RWPE2 (cell line): ENCODE results near the gene OTOG.

Experiments used
- ATAC-seq: fragments of 200-7000 bp; cut with Tn5 transposase; 3 replicates; pipeline ENCODE4 v1.9.1; 2021; ENCODE audit warnings: low read depth
- DNase-seq: peaks from one replicate; pipeline ENCODE4 v3.0.0-alpha.2; 2020; ENCODE audit warnings: low spot score
- H3K27ac ChIP-seq: fragments of 450-650 bp; 2 replicates; pipeline ENCODE4 v1.5.1; 2017; ENCODE audit warnings: mild to moderate bottlenecking; ENCODE audit not compliant: poor library complexity, severe bottlenecking
- H3K27me3 ChIP-seq: fragments of 250-450 bp; sonication (Bioruptor Pico); 2 replicates; pipeline ENCODE4 v1.5.1; 2021; ENCODE audit warnings: mild to moderate bottlenecking, moderate library complexity; ENCODE audit not compliant: insufficient read depth, poor library complexity, severe bottlenecking
- H3K36me3 ChIP-seq: fragments of 250-450 bp; sonication (Bioruptor Pico); 2 replicates; pipeline ENCODE4 v1.5.1; 2020; ENCODE audit warnings: low read depth, mild to moderate bottlenecking, moderate library complexity
- H3K4me1 ChIP-seq: fragments of 250-450 bp; sonication (Bioruptor Pico); 2 replicates; pipeline ENCODE4 v1.5.1; 2021; ENCODE audit warnings: mild to moderate bottlenecking, moderate library complexity; ENCODE audit not compliant: insufficient read depth, poor library complexity, severe bottlenecking
- H3K4me3 ChIP-seq: fragments of 250-450 bp; sonication (Bioruptor Pico); 2 replicates; pipeline ENCODE4 v1.5.1; 2021; ENCODE audit warnings: mild to moderate bottlenecking, moderate library complexity; ENCODE audit not compliant: severe bottlenecking
- H3K9me3 ChIP-seq: fragments of 250-450 bp; sonication (Bioruptor Pico); 2 replicates; pipeline ENCODE4 v1.5.1; 2021; ENCODE audit warnings: mild to moderate bottlenecking, moderate library complexity; ENCODE audit not compliant: severe bottlenecking
- TF ChIP-seq, protein P1 (sequence below): fragments of 450-650 bp; IDR thresholded peaks from one replicate; pipeline ENCODE4 v1.5.1; 2017; ENCODE audit warnings: mild to moderate bottlenecking, moderate library complexity; ENCODE audit not compliant: poor library complexity, severe bottlenecking

The OTOG gene

DNA sequence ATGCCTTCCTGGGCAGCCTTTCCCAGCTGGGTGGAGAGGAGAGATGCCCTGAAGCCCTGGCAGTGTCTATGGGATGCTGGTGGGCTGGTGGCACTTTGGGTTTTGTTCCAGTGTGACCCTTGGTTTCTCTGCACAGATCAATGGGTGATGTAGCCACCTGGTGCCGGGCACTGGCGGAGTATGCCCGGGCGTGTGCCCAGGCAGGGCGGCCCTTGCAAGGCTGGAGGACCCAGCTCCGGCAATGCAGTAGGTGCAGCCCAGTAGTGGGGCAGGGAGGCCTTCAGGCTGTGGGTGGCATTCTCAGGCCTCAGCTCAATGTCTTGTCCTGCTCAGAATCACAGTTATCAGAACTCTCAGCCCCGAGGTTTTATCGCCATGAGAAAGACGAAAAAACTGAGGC lies 11.9 kb downstream of the OTOG start:
- no peaks in the 10 kb centered on the region for H3K9me3 ChIP-seq
- no peaks in the 10 kb centered on the region for H3K27me3 ChIP-seq
- no peak overlapping the region for H3K4me3 ChIP-seq
- no peaks in the 10 kb centered on the region for H3K4me1 ChIP-seq
- H3K27ac ChIP-seq: no peak overlapping the region
- DNase-seq (peak; percentile 29), ATAC-seq (no peak)
- H3K36me3 ChIP-seq: no peaks in the 10 kb centered on the region
- TF ChIP-seq, protein P1, sequence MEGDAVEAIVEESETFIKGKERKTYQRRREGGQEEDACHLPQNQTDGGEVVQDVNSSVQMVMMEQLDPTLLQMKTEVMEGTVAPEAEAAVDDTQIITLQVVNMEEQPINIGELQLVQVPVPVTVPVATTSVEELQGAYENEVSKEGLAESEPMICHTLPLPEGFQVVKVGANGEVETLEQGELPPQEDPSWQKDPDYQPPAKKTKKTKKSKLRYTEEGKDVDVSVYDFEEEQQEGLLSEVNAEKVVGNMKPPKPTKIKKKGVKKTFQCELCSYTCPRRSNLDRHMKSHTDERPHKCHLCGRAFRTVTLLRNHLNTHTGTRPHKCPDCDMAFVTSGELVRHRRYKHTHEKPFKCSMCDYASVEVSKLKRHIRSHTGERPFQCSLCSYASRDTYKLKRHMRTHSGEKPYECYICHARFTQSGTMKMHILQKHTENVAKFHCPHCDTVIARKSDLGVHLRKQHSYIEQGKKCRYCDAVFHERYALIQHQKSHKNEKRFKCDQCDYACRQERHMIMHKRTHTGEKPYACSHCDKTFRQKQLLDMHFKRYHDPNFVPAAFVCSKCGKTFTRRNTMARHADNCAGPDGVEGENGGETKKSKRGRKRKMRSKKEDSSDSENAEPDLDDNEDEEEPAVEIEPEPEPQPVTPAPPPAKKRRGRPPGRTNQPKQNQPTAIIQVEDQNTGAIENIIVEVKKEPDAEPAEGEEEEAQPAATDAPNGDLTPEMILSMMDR: no peak

DNA sequence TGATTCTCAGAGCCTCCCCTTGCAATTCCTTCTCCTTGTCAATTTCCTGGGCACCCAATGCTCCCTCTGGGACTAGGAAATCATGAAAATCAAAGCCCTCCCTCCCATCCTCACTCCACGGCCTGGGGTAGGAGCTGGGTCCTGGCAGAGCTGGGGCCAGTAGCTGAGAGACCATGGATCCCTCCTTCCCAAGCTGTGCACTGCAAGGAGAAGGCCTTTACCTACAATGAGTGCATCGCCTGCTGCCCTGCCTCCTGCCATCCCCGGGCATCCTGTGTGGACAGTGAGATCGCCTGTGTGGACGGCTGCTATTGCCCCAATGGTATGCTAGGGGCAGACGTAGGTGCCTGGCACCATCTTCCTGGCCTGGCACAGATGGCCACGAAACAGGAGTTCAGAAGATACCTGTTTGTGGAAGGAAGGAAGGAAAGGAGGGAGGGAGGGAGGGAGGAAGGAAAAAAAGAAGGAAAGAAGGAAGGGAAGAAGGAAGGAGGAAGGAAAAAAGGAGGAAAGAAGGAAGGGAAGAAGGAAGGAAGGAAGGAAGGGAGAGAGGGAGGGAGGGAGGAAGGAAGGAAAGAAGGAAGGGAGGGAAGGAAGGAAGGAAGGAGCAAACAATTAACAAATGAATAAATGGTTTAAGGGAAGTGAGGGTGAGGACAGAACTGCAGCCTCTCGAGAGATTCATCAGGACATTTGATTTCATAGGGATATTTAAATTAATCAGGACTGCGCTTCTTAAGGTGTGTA lies 12.5 kb downstream of the OTOG start:
- DNase-seq: no peak
- Histone ChIP-seq H3K36me3 (no peaks in the 10 kb centered on the region), H3K27ac (no peak overlapping the region), H3K4me3 (no peak overlapping the region), H3K27me3 (no peaks in the 10 kb centered on the region), H3K9me3 (no peaks in the 10 kb centered on the region), H3K4me1 (no peaks in the 10 kb centered on the region)
- TF ChIP-seq, protein P1: no peak
- ATAC-seq: no peak

DNA sequence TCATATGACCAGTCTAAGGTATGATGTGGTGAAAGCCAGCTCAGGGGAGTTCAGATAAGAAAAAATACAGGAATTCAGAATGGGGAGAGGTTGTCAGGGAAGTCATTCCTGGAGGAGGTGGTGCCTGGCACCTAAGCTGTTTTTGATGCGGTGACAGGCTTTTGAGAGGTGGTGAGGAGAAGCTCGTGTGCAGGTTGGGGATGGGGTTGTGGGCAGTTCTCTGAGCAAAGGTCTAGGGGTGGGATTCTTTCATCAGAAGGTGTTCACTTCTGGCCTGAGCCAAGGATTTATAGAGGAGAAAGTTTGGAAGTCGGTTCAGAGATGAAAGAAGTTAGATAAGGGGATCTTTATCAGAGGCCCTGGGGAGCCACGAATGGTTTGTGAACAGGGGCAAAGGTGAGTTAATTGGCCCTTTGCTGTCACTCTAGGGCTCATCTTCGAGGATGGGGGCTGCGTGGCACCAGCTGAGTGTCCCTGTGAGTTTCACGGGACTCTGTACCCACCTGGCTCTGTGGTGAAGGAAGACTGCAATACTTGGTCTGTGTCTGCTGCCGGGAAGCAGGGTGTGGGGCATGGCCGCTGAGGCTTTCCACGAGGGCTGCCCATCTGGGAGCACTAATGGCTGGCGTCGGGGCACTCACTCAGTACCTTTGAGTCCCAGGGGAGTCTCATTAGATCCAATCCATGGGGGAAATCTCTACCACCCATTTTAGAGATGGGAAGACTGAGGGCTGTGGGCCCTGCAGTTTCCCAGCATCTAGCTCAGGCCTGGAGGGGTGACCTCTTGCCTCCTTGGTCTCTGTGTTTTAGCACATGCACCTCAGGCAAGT lies 13.4 kb downstream of the OTOG start:
- Histone ChIP-seq H3K36me3 (no peaks in the 10 kb centered on the region), H3K27me3 (no peaks in the 10 kb centered on the region), H3K4me3 (no peak overlapping the region), H3K4me1 (no peaks in the 10 kb centered on the region), H3K9me3 (no peaks in the 10 kb centered on the region), H3K27ac (no peak overlapping the region)
- DNase-seq (no peak), ATAC-seq (no peak)
- TF ChIP-seq, protein P1: no peak

DNA sequence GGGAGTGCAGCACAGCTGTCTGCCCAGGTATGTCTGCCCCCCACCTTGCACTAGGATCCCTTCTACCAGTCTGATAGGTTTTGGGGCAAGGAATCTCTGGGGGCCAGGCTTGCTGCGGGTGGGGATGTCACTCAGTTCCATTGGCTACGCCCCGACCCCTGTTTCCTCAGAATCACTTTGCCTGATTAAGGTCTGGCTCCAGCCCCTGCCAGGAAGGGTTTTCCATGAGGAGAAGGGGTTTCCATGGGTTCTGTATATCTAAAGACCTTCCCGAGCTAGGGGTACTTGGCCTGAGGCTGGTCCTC lies 14.0 kb downstream of the OTOG start:
- no peaks in the 10 kb centered on the region for H3K36me3 ChIP-seq
- no peak overlapping the region for H3K4me3 ChIP-seq
- TF ChIP-seq, protein P1: no peak
- ATAC-seq (no peak), DNase-seq (no peak)
- no peaks in the 10 kb centered on the region for H3K4me1 ChIP-seq
- no peak overlapping the region for H3K27ac ChIP-seq
- H3K27me3 ChIP-seq: no peaks in the 10 kb centered on the region
- H3K9me3 ChIP-seq: no peaks in the 10 kb centered on the region

DNA sequence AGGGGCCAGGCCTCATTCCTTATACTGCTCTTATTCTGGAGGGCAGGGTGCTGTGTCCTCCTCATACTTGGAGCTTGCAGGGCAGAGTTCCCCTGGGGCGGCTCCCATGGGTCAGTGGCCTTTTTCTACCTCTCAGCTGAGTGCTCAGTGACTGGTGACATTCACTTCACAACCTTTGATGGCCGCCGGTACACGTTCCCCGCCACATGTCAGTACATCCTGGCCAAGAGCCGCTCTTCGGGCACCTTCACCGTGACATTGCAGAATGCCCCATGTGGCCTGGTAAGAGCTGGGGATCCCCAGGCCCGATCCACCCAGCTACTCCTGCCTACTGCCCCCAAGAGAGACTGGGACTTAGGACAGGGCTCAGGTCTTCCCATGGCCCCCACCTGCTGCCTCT lies 14.5 kb downstream of the OTOG start:
- Histone ChIP-seq H3K27me3 (peaks cover 2% of the 10 kb centered on the region), H3K36me3 (no peaks in the 10 kb centered on the region), H3K9me3 (no peaks in the 10 kb centered on the region), H3K27ac (no peak overlapping the region), H3K4me1 (no peaks in the 10 kb centered on the region), H3K4me3 (no peak overlapping the region)
- ATAC-seq: no peak
- TF ChIP-seq, protein P1: no peak
- DNase-seq: no peak
